ENCODE data around the gene JADE2. TPM values are rescaled to one million over a fixed set of nuclear protein-coding genes. Genes with fewer than 3 reads are reported as not detected.
"Not testable (repeated sequence)": the region's sequence is repeated elsewhere in the genome, so short reads cannot be mapped to it uniquely, and the experiment has no call there.

JADE2 gene
- total RNA-seq, 1 donor from 2014 or later = 25.7 TPM

DNA sequence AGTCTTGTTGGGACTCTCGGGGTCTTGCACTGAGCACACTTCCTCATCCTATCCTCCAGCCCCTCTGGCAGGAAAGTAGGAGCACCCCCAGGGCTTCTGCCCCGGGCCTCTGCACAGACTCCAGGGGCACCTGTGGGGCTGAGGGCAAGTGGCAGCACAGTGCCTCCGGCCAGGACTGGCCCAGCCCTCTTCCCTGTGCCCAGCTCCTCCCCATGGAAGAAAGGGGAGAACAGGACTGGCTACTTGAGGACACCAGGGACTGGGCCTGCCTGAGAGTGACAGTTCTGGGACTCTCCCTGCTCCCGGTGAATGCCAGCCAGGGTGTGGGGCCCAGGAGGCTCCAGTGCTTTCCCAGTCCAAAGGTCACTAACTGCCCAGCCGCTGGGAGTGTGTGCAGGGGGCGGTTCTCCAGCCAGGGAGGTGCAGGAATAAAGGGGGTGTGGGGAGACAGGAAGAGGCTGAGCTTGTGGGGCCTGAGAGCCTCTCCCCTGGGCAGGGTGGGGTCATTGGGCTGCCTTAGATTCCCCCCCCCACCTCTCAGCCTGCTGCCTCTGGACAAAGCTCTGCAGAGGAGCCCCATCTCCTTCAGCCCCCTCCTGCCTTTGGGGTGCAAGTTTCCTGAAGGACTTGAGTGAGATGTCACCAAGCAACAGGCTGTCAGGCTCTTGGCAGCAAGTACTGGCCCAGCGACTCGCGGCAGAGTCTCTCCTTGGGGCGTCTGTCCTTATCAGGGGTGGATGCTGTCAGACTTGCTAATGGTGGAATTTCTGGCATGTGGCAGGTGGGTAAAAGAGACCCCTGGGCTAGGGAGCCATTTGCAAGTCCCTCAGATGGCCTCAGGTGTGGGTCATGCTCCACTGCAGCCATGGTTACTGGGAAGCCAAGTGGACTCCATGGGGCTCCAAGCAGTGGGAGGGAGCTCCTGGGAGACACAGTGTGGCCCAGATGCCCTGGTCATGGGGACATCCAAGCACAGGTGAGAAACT, 19.1 kb upstream of the JADE2 start:
- peak; percentile 90 for DNase-seq (ENCODE audit: low spot score)
- intact Hi-C loops (cut with DNase I) = loop anchor here (1.0 to 5.0 kb wide), 3 partner anchors 18 to 94 kb away; partner anchors contain the start of genes CDKN2AIPNL and JADE2

GRCh38 chr5:134507452-134507851, 18.0 kb upstream of the JADE2 start:
- intact Hi-C loops (cut with DNase I) = loop anchor here (2.0 to 5.0 kb wide), 2 partner anchors 17 to 95 kb away; partner anchors contain the start of genes CDKN2AIPNL and JADE2

DNA sequence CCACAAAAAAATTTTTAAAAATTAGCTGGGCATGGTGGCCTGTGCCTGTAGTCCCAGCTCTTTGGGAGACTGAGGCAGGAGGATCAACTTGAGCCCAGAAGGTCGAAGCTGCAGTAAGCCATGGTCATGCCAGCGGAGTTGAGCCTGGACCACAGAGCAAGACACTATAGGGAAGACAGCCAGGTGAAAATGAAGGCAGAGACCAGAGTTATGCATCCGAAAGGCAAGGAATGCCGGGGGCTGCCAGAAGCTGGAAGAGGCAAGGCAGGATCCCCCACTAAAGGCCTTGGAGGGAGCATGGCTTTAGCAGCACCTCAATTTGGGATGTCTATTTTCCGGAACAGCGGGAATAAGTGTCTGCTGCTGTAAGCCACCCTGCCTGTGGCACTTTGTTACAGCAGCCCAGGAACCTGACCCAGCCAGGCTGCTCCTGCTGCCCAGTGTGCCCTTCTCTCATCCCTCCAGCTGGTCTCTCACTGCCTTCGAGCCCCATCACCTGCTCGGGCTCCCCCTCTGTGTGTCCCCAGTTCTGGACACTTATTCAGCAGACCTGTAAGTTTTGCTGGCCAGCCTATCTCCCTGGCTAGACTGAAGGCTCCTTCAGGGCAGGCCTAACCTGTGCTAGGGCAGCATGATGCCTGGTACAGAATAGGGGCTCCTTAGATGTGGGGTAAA, 16.8 kb upstream of the JADE2 start:
- intact Hi-C loops (cut with DNase I) = loop anchor here (5.0 kb wide), 1 partner anchor 96 kb away; the partner anchor contains the start of gene CDKN2AIPNL
- DNase-seq (ENCODE audit: low spot score) = peak; percentile 46

More at GRCh38 chr5:134507452-134507851, 18.0 kb upstream of the JADE2 start:
- peak; percentile 54 for DNase-seq (ENCODE audit: low spot score)

- intact Hi-C loops (cut with DNase I) = loop anchor here (5.0 kb wide), 1 partner anchor 97 kb away; the partner anchor contains the start of gene CDKN2AIPNL
- peak; percentile 62 for DNase-seq (ENCODE audit: low spot score)
Measured at GRCh38 chr5:134509308-134510040, 16.0 kb upstream of the JADE2 start.

GRCh38 chr5:134510970-134511795, 14.3 kb upstream of the JADE2 start:
- peak; percentile 54 for DNase-seq (ENCODE audit: low spot score)
- intact Hi-C loops (cut with DNase I) = no loop called here

DNA sequence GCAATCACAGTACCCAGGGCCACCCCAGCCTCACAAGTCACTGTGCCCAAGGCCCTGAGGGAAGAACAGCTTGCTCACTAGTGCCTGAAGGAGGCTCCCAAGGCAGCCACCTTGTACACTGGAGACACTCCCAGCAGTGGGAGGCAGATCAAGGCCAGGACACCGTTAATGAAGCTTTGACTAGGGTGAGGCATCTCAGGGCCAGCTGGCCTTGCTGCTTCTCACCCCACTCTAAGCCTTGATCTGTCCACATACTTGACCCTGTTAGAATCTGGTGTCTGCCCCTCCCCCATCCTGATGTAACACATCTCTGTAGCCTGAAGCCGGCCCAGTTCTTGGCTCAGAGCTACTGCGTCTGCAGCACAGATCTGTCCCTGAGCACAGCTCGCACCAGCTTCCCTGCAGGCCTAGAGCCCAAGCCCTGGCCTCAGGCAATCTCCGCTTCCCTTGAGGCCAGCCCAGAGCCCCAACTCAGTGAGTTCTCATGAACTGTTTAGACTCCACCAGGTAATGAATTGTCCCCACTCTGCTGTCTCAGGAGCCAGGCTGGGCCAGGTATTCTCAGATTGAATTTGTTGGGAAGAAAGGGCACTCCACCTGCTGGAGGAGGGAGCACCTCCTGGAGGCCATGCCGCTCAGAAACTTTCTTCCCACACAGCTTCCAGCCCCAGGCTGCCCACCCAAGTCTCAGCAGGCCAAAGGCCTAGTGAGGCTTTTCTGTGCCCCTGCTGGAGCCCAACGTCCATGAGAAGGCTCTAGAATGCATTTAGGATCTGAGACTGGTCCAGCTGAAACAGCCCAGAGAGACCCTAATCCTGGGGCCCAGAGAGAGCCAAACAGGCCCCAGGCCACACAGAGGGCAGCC, 13.4 kb upstream of the JADE2 start:
- intact Hi-C loops (cut with DNase I) = no loop called here
- peak; percentile 84 for DNase-seq (ENCODE audit: low spot score)

GRCh38 chr5:134512661-134512999, 12.8 kb upstream of the JADE2 start:
- intact Hi-C loops (cut with DNase I) = no loop called here
- no peak for DNase-seq (ENCODE audit: low spot score)

DNA sequence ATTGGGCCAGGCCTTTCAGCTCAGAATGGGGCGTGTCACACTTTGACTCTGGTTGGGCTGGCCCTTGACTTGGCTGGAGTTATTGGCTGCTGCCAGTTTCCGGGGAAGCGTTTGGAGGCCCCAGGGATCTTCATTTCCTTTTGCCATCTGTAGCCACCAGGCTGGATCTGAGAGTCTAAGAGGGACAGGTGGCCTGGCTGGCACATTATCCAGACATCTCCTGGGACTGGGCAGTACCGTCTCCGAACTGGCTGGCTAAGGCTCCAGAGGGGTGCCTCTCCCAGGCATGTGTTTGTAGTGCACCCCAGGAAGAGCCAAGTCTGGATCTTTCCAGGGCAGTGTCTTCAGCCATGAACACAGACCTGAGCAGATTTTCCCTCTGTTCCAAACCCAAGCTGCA, 9.7 kb upstream of the JADE2 start:
- no peak for DNase-seq (ENCODE audit: low spot score)
- intact Hi-C loops (cut with DNase I) = no loop called here

DNA sequence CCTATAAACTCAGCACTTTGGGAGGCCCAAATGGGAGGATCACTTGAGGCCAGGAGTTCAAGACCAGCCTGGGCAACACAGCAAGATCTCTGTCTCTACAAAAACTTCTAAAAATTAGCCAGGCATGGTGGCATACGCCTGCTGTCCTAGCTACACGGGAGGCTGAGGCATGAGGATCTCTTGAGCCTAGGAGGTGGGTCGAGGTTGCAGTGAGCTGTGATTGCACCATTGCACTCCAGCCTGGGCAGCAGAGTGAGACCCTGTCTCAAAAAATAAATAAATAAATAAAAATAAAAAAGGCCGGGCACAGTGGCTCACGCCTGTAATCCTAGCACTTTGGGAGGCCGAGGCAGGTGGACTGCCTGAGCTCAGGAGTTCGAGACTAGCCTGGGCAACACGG, 8.5 kb upstream of the JADE2 start:
- DNase-seq (ENCODE audit: low spot score); intact Hi-C loops (cut with DNase I): not testable (repeated sequence)

- DNase-seq (ENCODE audit: low spot score) = no peak
- intact Hi-C loops (cut with DNase I) = no loop called here
Measured at GRCh38 chr5:134517553-134517952, 7.9 kb upstream of the JADE2 start.

GRCh38 chr5:134519989-134520388, 5.5 kb upstream of the JADE2 start:
- no peak for DNase-seq (ENCODE audit: low spot score)
- intact Hi-C loops (cut with DNase I) = no loop called here

GRCh38 chr5:134521841-134522240, 3.6 kb upstream of the JADE2 start:
- intact Hi-C loops (cut with DNase I) = no loop called here
- no peak for DNase-seq (ENCODE audit: low spot score)

- DNase-seq (ENCODE audit: low spot score) = no peak
- intact Hi-C loops (cut with DNase I) = loop anchor here (1.0 to 2.0 kb wide), 2 partner anchors 17 to 152 kb away; partner anchors contain the start of gene UBE2B
Measured at GRCh38 chr5:134523543-134524271, 1.8 kb upstream of the JADE2 start.

GRCh38 chr5:134524272-134524825, 1.1 kb upstream of the JADE2 start:
- DNase-seq (ENCODE audit: low spot score) = peak; percentile 93
- intact Hi-C loops (cut with DNase I) = loop anchor here (1.0 to 2.0 kb wide), 2 partner anchors 18 to 153 kb away; partner anchors contain the start of gene UBE2B

DNA sequence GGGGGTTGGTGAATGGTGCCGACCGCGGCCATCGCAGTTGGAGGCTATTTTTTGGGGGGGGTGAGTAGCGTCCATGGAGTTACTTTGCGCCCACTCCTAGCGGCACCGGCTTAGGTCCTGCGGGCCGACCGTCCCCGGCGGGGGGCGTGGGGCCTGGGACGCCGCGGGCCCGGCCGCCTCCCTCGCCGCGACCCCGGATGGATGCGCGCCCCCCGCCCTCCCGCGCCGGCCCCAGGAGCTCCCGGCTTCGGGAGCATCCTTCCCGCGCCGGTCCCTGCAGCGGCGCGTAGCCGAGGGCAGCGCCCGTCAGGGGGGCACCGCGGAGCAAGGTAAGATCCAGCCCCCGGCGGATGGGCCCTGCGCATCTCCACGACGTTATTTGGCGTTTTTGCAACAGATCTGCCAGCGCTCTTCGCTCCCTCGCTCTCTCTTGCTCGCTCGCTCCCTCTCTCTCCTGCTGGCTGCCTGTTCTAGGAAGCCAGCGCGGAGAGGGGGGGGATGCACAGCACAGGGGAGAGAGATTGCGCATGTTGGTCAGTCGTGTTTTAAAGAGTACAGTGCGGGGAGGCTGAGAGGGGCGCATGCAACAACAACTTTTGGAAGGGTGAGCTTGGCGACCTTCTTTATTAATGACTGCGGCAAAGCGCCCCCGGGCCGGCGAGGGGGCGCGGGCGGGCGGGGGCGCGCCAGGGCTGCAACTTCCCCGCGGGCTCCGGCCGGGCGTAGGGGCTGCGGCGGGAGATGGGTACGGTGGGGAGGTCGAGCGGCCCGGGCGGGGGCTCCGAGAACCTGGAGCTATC, 413 bp downstream of the JADE2 start:
- DNase-seq (ENCODE audit: low spot score) = peak; percentile 82
- intact Hi-C loops (cut with DNase I) = loop anchor here (1.0 to 2.0 kb wide), 2 partner anchors 19 to 60 kb away; no protein-coding TSS in a partner anchor
